ENCODE measurements around the gene SLC2A11.

Gene SLC2A11

GRCh38 chr22:23824476-23825245, 33.0 kb upstream of the SLC2A11 start:
- H3K4me3 ChIP-seq (ENCODE audit: insufficient read depth, low read depth, low read length) = no peak overlapping the region
- 94 to 97% methylated on average over 13 of the region's 13 CpGs for WGBS, 2 experiments

GRCh38 chr22:23825246-23825905, 32.3 kb upstream of the SLC2A11 start:
- WGBS, 2 experiments = 95 to 97% methylated on average over 12 of the region's 12 CpGs
- H3K27me3 ChIP-seq (ENCODE audit: control insufficient read depth, insufficient read depth, low read length, poor library complexity, severe bottlenecking) = no peaks in the 10 kb centered on the region
- peaks cover 50% of the 10 kb centered on the region for H3K36me3 ChIP-seq (ENCODE audit: control insufficient read depth, insufficient read depth, low read length)
- H3K4me1 ChIP-seq (ENCODE audit: control insufficient read depth, insufficient read depth, low read length) = peaks cover 2% of the 10 kb centered on the region
- H3K4me3 ChIP-seq (ENCODE audit: insufficient read depth, low read depth, low read length) = no peak overlapping the region
- no peak overlapping the region for H3K27ac ChIP-seq (ENCODE audit: insufficient read depth, low read depth, low read length, poor library complexity, severe bottlenecking)
- no peaks in the 10 kb centered on the region for H3K9me3 ChIP-seq (ENCODE audit: control insufficient read depth, low read length)

More at GRCh38 chr22:23824476-23825245, 33.0 kb upstream of the SLC2A11 start:
- Histone ChIP-seq H3K27me3 (ENCODE audit: control insufficient read depth, insufficient read depth, low read length, poor library complexity, severe bottlenecking) (no peaks in the 10 kb centered on the region), H3K36me3 (ENCODE audit: control insufficient read depth, insufficient read depth, low read length) (peaks cover 57% of the 10 kb centered on the region), H3K9me3 (ENCODE audit: control insufficient read depth, low read length) (no peaks in the 10 kb centered on the region), H3K27ac (ENCODE audit: insufficient read depth, low read depth, low read length, poor library complexity, severe bottlenecking) (no peak overlapping the region), H3K4me1 (ENCODE audit: control insufficient read depth, insufficient read depth, low read length) (peaks cover 2% of the 10 kb centered on the region)

GRCh38 chr22:23826510-23827350, 30.9 kb upstream of the SLC2A11 start:
- peaks cover 40% of the 10 kb centered on the region for H3K36me3 ChIP-seq (ENCODE audit: control insufficient read depth, insufficient read depth, low read length)
- peaks cover 2% of the 10 kb centered on the region for H3K4me1 ChIP-seq (ENCODE audit: control insufficient read depth, insufficient read depth, low read length)
- WGBS, 2 experiments = 92 to 94% methylated on average over 15 of the region's 15 CpGs
- H3K27ac ChIP-seq (ENCODE audit: insufficient read depth, low read depth, low read length, poor library complexity, severe bottlenecking) = no peak overlapping the region
- H3K4me3 ChIP-seq (ENCODE audit: insufficient read depth, low read depth, low read length) = no peak overlapping the region
- no peaks in the 10 kb centered on the region for H3K27me3 ChIP-seq (ENCODE audit: control insufficient read depth, insufficient read depth, low read length, poor library complexity, severe bottlenecking)
- H3K9me3 ChIP-seq (ENCODE audit: control insufficient read depth, low read length) = no peaks in the 10 kb centered on the region

- WGBS, 2 experiments = 86 to 88% methylated on average over 11 of the region's 11 CpGs
- H3K9me3 ChIP-seq (ENCODE audit: control insufficient read depth, low read length) = no peaks in the 10 kb centered on the region
- H3K4me1 ChIP-seq (ENCODE audit: control insufficient read depth, insufficient read depth, low read length) = peaks cover 2% of the 10 kb centered on the region
- H3K36me3 ChIP-seq (ENCODE audit: control insufficient read depth, insufficient read depth, low read length) = peaks cover 40% of the 10 kb centered on the region
- H3K27me3 ChIP-seq (ENCODE audit: control insufficient read depth, insufficient read depth, low read length, poor library complexity, severe bottlenecking) = no peaks in the 10 kb centered on the region
- H3K4me3 ChIP-seq (ENCODE audit: insufficient read depth, low read depth, low read length) = no peak overlapping the region
- H3K27ac ChIP-seq (ENCODE audit: insufficient read depth, low read depth, low read length, poor library complexity, severe bottlenecking) = no peak overlapping the region
Observed at GRCh38 chr22:23827351-23827995, 30.2 kb upstream of the SLC2A11 start.

- 93 to 96% methylated on average over 10 of the region's 10 CpGs for whole genome bisulfite sequencing, 2 experiments
- peaks cover 2% of the 10 kb centered on the region for H3K4me1 ChIP-seq (ENCODE audit: control insufficient read depth, insufficient read depth, low read length)
- H3K9me3 ChIP-seq (ENCODE audit: control insufficient read depth, low read length) = no peaks in the 10 kb centered on the region
- no peak overlapping the region for H3K27ac ChIP-seq (ENCODE audit: insufficient read depth, low read depth, low read length, poor library complexity, severe bottlenecking)
- peaks cover 43% of the 10 kb centered on the region for H3K36me3 ChIP-seq (ENCODE audit: control insufficient read depth, insufficient read depth, low read length)
- no peak overlapping the region for H3K4me3 ChIP-seq (ENCODE audit: insufficient read depth, low read depth, low read length)
- no peaks in the 10 kb centered on the region for H3K27me3 ChIP-seq (ENCODE audit: control insufficient read depth, insufficient read depth, low read length, poor library complexity, severe bottlenecking)
Observed at GRCh38 chr22:23828800-23829680, 28.6 kb upstream of the SLC2A11 start.

DNA sequence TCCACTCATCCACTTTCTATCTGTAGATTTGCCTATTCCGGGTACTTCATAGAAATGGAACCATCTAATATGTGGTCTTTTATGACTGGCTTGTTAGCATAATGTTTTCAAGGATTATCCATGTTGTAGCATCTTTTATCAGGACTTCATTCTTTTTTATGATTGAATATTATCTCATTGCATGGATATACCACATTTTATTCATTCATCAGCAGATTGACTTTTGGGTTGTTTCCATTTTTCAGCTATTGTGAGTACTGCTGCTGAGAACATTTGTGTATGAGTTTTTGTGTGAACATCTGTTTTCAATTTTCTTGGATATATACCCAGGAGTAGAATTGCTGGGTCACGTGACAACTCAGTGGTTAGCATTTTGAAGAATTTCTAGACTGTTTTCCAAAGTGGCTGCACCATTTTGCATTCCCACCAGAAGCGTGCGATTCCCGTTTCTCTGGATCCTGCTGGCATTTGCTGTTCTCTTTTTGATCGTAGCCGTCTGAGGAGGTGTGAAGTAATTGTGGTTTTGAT, 27.8 kb upstream of the SLC2A11 start:
- peaks cover 2% of the 10 kb centered on the region for H3K4me1 ChIP-seq (ENCODE audit: control insufficient read depth, insufficient read depth, low read length)
- H3K9me3 ChIP-seq (ENCODE audit: control insufficient read depth, low read length) = no peaks in the 10 kb centered on the region
- no peaks in the 10 kb centered on the region for H3K27me3 ChIP-seq (ENCODE audit: control insufficient read depth, insufficient read depth, low read length, poor library complexity, severe bottlenecking)
- no peak overlapping the region for H3K27ac ChIP-seq (ENCODE audit: insufficient read depth, low read depth, low read length, poor library complexity, severe bottlenecking)
- no peak overlapping the region for H3K4me3 ChIP-seq (ENCODE audit: insufficient read depth, low read depth, low read length)
- WGBS, 2 experiments = 93 to 95% methylated on average over 7 of the region's 7 CpGs
- peaks cover 40% of the 10 kb centered on the region for H3K36me3 ChIP-seq (ENCODE audit: control insufficient read depth, insufficient read depth, low read length)

DNA sequence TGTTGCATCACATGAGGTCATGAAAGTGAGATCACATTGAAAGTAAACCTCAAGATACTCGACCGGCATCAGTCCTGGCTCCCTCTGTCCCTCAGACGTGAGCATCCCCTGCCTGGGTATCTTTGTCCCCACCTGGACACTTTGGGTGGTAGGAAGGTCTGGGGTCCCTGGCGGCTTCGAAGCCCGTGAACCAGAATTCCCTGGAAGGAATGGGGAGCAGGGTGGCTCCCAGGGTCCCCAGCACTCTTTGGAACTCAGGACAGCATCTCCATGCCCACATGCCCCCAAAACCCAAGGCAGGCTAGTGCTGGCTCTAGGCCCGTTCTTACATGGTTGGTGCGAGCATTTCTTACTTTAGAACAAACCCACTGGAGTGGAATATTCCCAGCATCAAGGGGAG, 26.4 kb upstream of the SLC2A11 start:
- WGBS, 2 experiments = 95% methylated on average over 8 of the region's 8 CpGs
- Histone ChIP-seq H3K27me3 (ENCODE audit: control insufficient read depth, insufficient read depth, low read length, poor library complexity, severe bottlenecking) (no peaks in the 10 kb centered on the region), H3K36me3 (ENCODE audit: control insufficient read depth, insufficient read depth, low read length) (peaks cover 38% of the 10 kb centered on the region), H3K9me3 (ENCODE audit: control insufficient read depth, low read length) (no peaks in the 10 kb centered on the region), H3K4me3 (ENCODE audit: insufficient read depth, low read depth, low read length) (no peak overlapping the region), H3K27ac (ENCODE audit: insufficient read depth, low read depth, low read length, poor library complexity, severe bottlenecking) (no peak overlapping the region), H3K4me1 (ENCODE audit: control insufficient read depth, insufficient read depth, low read length) (peaks cover 2% of the 10 kb centered on the region)

DNA sequence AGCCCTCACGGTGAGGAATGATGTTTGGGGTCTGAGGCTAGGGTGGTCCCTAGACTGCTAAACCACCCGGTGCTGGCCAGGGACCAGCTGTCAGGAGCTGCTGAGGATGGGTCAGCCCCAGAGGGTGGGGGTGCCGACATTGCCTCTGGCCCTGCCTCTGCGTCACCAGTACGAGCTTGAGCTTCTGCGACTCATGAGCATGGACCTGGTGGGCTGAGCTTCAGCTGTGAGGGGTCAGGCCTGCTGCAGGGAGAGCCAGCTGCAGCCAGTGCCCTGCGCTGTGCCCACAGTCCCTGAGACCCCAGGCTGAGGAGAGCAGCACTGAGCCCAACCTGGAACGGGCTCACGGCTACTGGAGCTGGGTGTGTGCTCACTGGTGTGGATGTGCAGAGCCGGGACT, 25.9 kb upstream of the SLC2A11 start:
- no peaks in the 10 kb centered on the region for H3K27me3 ChIP-seq (ENCODE audit: control insufficient read depth, insufficient read depth, low read length, poor library complexity, severe bottlenecking)
- no peaks in the 10 kb centered on the region for H3K4me1 ChIP-seq (ENCODE audit: control insufficient read depth, insufficient read depth, low read length)
- no peak overlapping the region for H3K27ac ChIP-seq (ENCODE audit: insufficient read depth, low read depth, low read length, poor library complexity, severe bottlenecking)
- H3K36me3 ChIP-seq (ENCODE audit: control insufficient read depth, insufficient read depth, low read length) = peaks cover 34% of the 10 kb centered on the region
- no peaks in the 10 kb centered on the region for H3K9me3 ChIP-seq (ENCODE audit: control insufficient read depth, low read length)
- WGBS, 2 experiments = 94 to 95% methylated on average over 10 of the region's 10 CpGs
- no peak overlapping the region for H3K4me3 ChIP-seq (ENCODE audit: insufficient read depth, low read depth, low read length)
